DOHH2 (cell line): Measurements from ENCODE around the gene FATE1.
"Not testable (repeated sequence)": the region's sequence is repeated elsewhere in the genome, so short reads cannot be mapped to it uniquely, and the experiment has no call there.

Experiments
- H3F3A ChIP-seq: fragments of 200-600 bp; sonication (generic), shearing (Covaris generic); 2 replicates; pipeline ENCODE4 v1.6.0; 2016; ENCODE audit warnings: antibody characterized with exemption, mild to moderate bottlenecking; ENCODE audit not compliant: control insufficient read depth, insufficient read depth
- H3K27ac ChIP-seq: fragments of 200-600 bp; sonication (generic); 2 replicates; pipeline ENCODE4 v1.5.1; 2014; ENCODE audit warnings: low read depth, mild to moderate bottlenecking, low read length, moderate library complexity
- H3K27me3 ChIP-seq: fragments of 200-600 bp; sonication (generic); 2 replicates; pipeline ENCODE4 v1.6.1; 2014; ENCODE audit warnings: mild to moderate bottlenecking, low read length, mixed read lengths; ENCODE audit not compliant: control insufficient read depth
- H3K36me3 ChIP-seq: fragments of 200-600 bp; sonication (generic); 2 replicates; pipeline ENCODE4 v1.6.1; 2014; ENCODE audit warnings: mild to moderate bottlenecking, low read length, moderate library complexity, mixed read lengths; ENCODE audit not compliant: control insufficient read depth
- H3K4me1 ChIP-seq: fragments of 200-600 bp; sonication (generic); 2 replicates; pipeline ENCODE4 v1.6.1; 2014; ENCODE audit warnings: mild to moderate bottlenecking, low read length, mixed read lengths; ENCODE audit not compliant: control insufficient read depth
- H3K4me2 ChIP-seq: fragments of 200-600 bp; sonication (generic); 2 replicates; pipeline ENCODE4 v1.6.0; 2014; ENCODE audit warnings: mild to moderate bottlenecking, low read length, moderate library complexity
- H3K4me3 ChIP-seq: fragments of 200-600 bp; sonication (generic); 2 replicates; pipeline ENCODE4 v1.5.1; 2014; ENCODE audit warnings: mild to moderate bottlenecking, low read length, mixed read lengths
- H3K79me2 ChIP-seq: fragments of 200-600 bp; sonication (generic); 2 replicates; pipeline ENCODE4 v1.6.1; 2014; ENCODE audit warnings: mild to moderate bottlenecking, low read length, mixed read lengths; ENCODE audit not compliant: control insufficient read depth
- H3K9me2 ChIP-seq: fragments of 200-600 bp; sonication (generic); replicated peaks from 2 replicates; pipeline ENCODE4 v1.6.1; 2014; ENCODE audit warnings: mild to moderate bottlenecking, low read length, mixed read lengths; ENCODE audit not compliant: control insufficient read depth
- H3K9me3 ChIP-seq: fragments of 200-600 bp; sonication (generic); 2 replicates; pipeline ENCODE4 v1.6.1; 2014; ENCODE audit warnings: antibody characterized with exemption, low read length, mixed read lengths; ENCODE audit not compliant: control insufficient read depth, insufficient read depth
- H4K20me1 ChIP-seq: fragments of 200-600 bp; sonication (generic); 2 replicates; pipeline ENCODE4 v1.6.0; 2014; ENCODE audit warnings: low read depth, mild to moderate bottlenecking, antibody characterized with exemption, low read length, moderate library complexity; ENCODE audit not compliant: control insufficient read depth, insufficient read depth
- CTCF ChIP-seq: fragments of 200-600 bp; sonication (generic); IDR thresholded peaks from one replicate; pipeline ENCODE4 v1.5.1; 2014; ENCODE audit warnings: antibody characterized with exemption, mild to moderate bottlenecking, low read depth, low read length; ENCODE audit not compliant: poor library complexity, severe bottlenecking
- EZH2phosphoT487 ChIP-seq: fragments of 200-600 bp; sonication (generic); IDR thresholded peaks from 2 replicates; pipeline ENCODE4 v1.6.1; 2017; ENCODE audit warnings: borderline replicate concordance, mild to moderate bottlenecking, antibody characterized with exemption, low read length, moderate library complexity, mixed read lengths

FATE1 gene

GRCh38 chrX:151695583-151696340 is 20.1 kb upstream of the FATE1 start:
- H3K36me3 ChIP-seq = no peaks in the 10 kb centered on the region

GRCh38 chrX:151697082-151697481 is 18.8 kb upstream of the FATE1 start:
- not testable (repeated sequence) for H3K27me3 ChIP-seq, H4K20me1 ChIP-seq, H3K9me2 ChIP-seq, H3K27ac ChIP-seq, H3K79me2 ChIP-seq, H3K4me1 ChIP-seq, H3K9me3 ChIP-seq, H3K36me3 ChIP-seq, H3K4me2 ChIP-seq, H3F3A ChIP-seq, H3K4me3 ChIP-seq

More at GRCh38 chrX:151695583-151696340, 20.1 kb upstream of the FATE1 start:
- Histone ChIP-seq H3K4me1 (no peaks in the 10 kb centered on the region), H3K27ac (no peak overlapping the region), H3K9me2 (no peaks in the 10 kb centered on the region), H3K9me3 (no peaks in the 10 kb centered on the region), H3K79me2 (no peaks in the 10 kb centered on the region), H3K27me3 (no peaks in the 10 kb centered on the region), H3K4me2 (no peak overlapping the region), H3K4me3 (no peak overlapping the region), H3F3A (no peaks in the 10 kb centered on the region), H4K20me1 (no peaks in the 10 kb centered on the region)
- TF ChIP-seq EZH2phosphoT487 (no peak), CTCF (no peak)

GRCh38 chrX:151697522-151697921 is 18.3 kb upstream of the FATE1 start:
- Histone ChIP-seq H3K27me3 (no peaks in the 10 kb centered on the region), H3K4me3 (no peak overlapping the region), H3K36me3 (no peaks in the 10 kb centered on the region), H3K79me2 (no peaks in the 10 kb centered on the region), H3K4me2 (no peak overlapping the region), H3F3A (no peaks in the 10 kb centered on the region), H3K4me1 (no peaks in the 10 kb centered on the region), H3K9me2 (no peaks in the 10 kb centered on the region), H3K9me3 (no peaks in the 10 kb centered on the region), H4K20me1 (no peaks in the 10 kb centered on the region), H3K27ac (no peak overlapping the region)
- TF ChIP-seq EZH2phosphoT487 = no peak
- TF ChIP-seq CTCF = no peak

GRCh38 chrX:151698485-151698884 is 17.4 kb upstream of the FATE1 start:
- H3K4me3 ChIP-seq = no peak overlapping the region
- H3K9me3 ChIP-seq = no peaks in the 10 kb centered on the region
- TF ChIP-seq EZH2phosphoT487 (no peak), CTCF (no peak)
- no peaks in the 10 kb centered on the region for H3K9me2 ChIP-seq
- no peak overlapping the region for H3K4me2 ChIP-seq
- no peak overlapping the region for H3K27ac ChIP-seq
- no peaks in the 10 kb centered on the region for H4K20me1 ChIP-seq
- no peaks in the 10 kb centered on the region for H3K36me3 ChIP-seq
- no peaks in the 10 kb centered on the region for H3F3A ChIP-seq
- H3K4me1 ChIP-seq = no peaks in the 10 kb centered on the region
- no peaks in the 10 kb centered on the region for H3K79me2 ChIP-seq
- H3K27me3 ChIP-seq = no peaks in the 10 kb centered on the region
